ENCODE data around the gene TCF7L1.

TCF7L1 gene

DNA sequence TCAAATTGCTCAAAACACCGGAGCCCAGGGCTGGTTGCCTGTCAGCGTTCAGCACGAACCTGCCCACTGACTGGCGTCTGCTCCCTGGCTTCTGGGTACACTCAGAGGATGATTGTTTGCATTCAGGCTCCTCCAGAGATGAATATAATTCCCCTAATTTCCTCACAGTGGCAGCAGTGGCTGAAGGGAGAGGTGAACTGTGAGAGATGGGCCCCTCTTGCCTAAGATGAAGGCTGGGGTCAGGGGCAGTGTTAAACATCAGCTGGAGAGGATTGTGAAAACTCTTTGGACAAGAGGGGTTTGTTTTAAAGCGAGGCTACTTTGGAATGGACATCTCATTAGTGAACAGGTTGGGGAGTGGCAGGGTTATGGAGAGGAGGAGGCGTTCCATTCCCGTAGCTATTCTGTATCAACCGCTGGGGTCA, 31.0 kb downstream of the TCF7L1 start:
- no peak for DNase-seq
- ATAC-seq = no peak

DNA sequence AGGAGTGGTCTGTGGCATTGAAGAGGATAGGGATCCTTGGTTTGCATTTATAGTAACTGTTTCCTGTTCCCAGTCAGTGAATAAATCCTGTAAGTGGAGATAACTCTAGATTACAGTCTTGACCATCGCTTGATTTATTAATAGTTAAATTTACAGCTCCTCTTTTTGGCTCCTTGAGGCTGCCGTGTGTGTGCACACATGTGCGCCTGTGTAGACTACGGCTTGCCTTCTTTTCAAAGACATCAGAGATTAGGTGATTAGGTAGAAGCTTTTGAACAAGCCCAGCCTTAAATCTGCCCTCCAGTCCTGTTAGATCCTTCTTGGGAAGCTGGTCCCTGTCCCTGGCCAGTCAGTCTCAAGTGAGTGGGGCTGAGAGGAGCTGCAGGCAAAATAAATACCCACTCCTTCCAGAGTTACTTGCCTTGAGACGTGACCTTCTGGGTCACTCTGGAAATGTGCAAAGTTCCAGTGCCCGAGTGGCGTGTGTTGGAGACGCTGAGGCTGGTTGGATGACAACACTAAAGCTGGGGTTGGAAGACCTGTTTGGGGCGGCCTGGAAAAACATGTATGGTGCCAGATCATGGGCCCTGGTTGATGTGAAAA, 32.0 kb downstream of the TCF7L1 start:
- ATAC-seq (no peak), DNase-seq (no peak)

DNA sequence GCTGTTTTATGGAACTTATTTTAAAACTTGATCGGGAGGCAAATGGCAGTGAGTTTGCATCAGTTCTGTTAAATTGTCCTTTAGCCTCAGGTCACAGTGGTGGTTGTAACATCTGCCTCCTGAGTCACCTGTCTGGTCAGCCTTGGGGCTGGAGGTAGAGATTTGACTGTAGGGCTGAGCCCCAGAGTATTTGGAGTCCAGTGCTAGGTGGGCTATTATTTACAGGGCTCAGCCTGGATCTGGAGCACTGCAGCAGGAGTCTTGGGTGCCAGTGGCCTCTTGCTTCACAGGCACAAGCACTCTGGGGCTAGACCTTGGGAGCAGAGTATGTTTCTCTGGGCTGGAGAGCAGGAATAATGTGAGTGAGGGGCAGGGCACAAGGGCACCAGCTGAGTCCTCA, 32.8 kb downstream of the TCF7L1 start:
- ATAC-seq (no peak), DNase-seq (no peak)

DNA sequence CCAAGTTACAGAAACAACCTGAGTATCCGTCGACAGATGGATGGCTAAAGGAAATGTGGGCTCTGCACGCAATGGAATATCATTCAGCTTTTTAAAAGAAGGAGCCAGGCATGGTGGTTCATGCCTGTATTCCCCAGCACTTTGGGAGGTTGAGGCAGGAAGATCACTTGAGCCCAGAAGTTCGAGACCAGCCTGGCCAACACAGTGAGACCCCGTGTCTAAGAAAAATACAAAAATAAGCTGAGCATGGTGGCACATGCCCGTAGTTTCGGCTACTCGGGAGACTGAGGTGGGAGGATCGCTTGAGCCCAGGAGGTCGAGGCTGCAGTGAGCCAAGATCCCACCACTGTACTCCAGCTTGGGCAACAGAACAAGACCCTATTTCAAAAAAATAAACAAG, 34.3 kb downstream of the TCF7L1 start:
- ATAC-seq (no peak), DNase-seq (no peak)

- ATAC-seq = no peak
- DNase-seq = no peak
Measured at GRCh38 chr2:85168942-85169341, 35.8 kb downstream of the TCF7L1 start.

GRCh38 chr2:85169581-85169980, 36.4 kb downstream of the TCF7L1 start:
- no peak for DNase-seq
- no peak for ATAC-seq

GRCh38 chr2:85170938-85171475, 37.8 kb downstream of the TCF7L1 start:
- ATAC-seq (no peak), DNase-seq (no peak)

GRCh38 chr2:85171916-85172315, 38.7 kb downstream of the TCF7L1 start:
- ATAC-seq (no peak), DNase-seq (no peak)

GRCh38 chr2:85173909-85174308, 40.7 kb downstream of the TCF7L1 start:
- DNase-seq = no peak

DNA sequence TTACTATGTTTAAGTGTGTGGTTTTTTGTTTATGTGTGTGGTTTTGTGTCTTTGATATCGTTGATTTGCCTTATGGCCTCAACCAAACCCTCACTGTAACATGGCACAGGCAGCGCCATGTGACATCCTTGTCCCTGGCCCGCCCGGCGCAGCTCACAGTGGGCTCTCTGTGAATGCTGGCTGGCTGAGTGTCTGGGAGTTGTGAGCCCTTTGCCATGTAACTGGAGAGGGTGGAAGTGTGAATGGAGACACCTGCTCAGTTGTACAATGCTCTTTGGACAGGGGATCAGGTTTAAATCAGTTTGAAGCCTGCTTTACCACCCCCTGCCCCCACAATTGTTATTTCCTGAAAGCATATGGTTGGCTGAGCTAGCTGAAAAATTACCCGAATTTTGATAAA, 41.8 kb downstream of the TCF7L1 start:
- DNase-seq (no peak), ATAC-seq (no peak)

More at GRCh38 chr2:85173909-85174308, 40.7 kb downstream of the TCF7L1 start:
- no peak for ATAC-seq

GRCh38 chr2:85175369-85176299, 42.4 kb downstream of the TCF7L1 start:
- no peak for ATAC-seq
- no peak for DNase-seq

GRCh38 chr2:85177031-85177824, 44.0 kb downstream of the TCF7L1 start:
- DNase-seq = no peak
- no peak for ATAC-seq

- no peak for ATAC-seq
Measured at GRCh38 chr2:85178154-85178553, 45.0 kb downstream of the TCF7L1 start.

DNA sequence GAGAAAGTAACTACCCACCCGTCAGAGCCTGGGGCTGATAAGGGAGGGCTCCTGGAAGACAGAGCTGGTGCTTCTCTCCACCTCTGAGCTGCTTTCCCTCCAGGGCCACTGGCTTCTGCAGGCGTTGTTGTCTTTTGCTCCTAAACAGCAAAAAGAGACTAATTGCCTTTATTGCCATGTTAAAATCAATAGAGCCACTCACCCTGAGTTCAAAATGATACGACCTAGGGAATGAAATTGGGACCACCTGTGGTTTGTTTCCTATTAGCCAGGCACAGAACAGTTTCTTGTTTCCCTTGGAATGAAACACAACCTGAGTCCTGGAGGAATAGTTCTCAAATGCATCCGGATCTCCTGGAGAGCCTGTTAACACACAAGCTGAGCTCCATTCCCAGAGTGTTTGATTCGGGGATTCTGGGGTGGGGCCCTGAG, 45.8 kb downstream of the TCF7L1 start:
- no peak for ATAC-seq
- no peak for DNase-seq

More at GRCh38 chr2:85178154-85178553, 45.0 kb downstream of the TCF7L1 start:
- DNase-seq = no peak

DNA sequence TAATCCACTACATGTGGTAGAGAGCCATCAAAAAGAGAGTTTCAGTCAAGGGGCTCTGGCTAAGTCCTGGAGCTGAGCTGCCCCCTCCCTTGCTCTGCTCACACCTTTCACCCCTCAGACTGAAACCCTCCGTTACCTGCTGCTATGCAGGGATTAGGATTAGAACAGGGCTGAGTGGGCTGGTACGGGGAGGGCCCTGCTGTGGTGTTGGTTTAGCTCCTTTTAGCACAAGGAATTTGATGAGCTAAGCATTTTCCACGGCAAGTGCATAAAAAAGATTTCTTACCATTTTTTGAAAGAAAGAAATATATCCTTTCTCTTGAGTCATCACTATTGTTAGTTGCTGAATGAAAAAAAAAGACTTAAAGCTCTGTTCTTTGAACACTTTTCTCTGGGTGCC, 46.3 kb downstream of the TCF7L1 start:
- ATAC-seq = no peak
- no peak for DNase-seq

- DNase-seq (no peak), ATAC-seq (no peak)
Measured at GRCh38 chr2:85180322-85181133, 47.3 kb downstream of the TCF7L1 start.

- DNase-seq (no peak), ATAC-seq (no peak)
Measured at GRCh38 chr2:85181134-85181631, 48.0 kb downstream of the TCF7L1 start.

DNA sequence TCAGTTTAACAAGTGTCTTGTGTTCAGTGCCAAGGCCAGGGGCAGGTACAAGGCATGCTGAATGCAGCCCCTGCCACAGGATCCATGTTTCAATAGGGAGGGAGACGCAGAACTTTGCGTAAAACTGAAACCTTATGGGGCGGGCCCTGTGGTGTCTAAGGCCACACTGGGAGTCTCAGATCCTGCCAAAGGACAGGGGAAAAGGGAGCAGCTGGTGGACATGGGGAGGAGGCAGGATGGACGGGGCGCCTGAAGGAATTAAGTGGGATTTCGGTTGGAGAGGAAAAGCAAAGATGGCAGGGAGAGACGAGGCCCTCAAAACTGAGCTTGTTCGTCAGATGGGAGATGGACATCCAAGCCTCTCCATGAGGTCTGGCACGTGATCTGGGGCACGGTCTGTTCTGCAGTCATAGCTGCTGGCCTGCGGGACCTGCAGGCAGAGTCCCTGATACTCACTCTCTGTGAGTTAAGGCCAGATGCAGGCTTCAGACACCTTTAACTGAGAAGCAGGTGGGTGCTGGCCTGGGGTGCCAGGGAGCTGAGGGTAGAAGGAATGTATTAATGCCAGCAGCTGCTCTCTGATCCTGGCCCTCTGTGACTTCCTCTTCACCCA, 48.8 kb downstream of the TCF7L1 start:
- ATAC-seq (no peak), DNase-seq (no peak)

DNA sequence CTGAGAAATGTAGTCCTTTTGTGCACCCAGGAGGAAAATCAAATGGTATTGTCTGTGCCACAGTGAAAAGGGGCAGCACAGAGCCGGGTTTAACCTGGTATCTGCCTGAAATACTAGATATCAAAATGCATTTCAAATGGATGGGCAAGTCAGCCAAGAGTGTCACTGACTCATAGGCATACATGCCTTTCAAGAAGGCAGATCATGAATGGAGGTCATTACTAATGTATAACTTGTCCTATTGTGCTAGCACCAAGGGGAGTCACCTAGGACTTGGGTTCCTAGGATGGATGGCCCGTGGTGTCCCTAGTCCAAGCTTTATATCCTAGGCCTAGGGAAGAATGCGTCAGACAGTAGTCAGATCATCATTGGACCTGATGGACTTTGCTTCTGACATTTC, 49.9 kb downstream of the TCF7L1 start:
- DNase-seq (no peak), ATAC-seq (no peak)

DNA sequence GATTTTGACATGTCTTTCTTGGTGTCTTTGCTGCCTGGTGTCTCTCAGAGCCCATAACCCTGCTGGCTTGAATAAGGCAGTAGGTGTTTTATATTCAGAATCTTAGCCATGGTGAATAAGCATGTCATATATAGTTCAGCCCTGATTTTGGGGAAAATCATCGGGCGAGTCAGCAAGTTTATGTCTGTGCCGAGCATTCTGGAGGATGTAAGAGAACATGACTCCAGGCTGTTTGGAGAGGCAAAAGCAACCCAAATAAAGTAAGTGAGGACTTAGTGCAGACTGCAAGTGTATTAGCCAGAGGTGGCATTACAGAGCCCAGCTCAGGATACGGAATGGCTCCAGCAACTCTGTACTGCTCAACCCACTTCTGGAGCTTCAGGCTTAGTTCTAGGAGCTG, 50.3 kb downstream of the TCF7L1 start:
- ATAC-seq = no peak
- DNase-seq = no peak

DNA sequence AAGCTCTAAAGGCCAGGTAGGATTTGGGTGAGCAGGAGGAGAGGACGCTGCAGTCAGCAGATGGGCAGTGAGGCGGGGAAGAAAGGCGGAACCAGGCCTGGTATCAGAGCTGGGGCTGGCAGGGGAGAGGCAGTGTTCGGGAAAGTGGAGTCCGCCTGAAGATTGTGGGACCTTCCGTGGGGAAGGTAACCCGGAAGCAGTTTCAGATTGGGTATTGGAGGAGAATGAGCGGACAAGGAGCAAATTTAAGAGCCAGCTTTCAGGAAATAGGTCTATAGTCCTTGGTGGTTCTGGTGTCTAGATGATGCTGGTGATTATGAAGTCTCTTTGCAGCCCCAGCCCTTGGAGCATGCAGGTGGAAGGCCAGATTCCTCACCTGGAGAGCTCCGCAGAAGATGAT, 51.0 kb downstream of the TCF7L1 start:
- DNase-seq (no peak), ATAC-seq (no peak)
